Non-pigmented ciliary epithelial cell (primary cell): ENCODE data around the gene FOXP2.

Experiments
- DNase-seq: peaks from one replicate; pipeline ENCODE4 v3.0.0-alpha.2; 2010; ENCODE audit warnings: low read depth

Gene FOXP2

GRCh38 chr7:114715907-114716306 is 301.3 kb downstream of the FOXP2 start:
- DNase-seq = no peak

- DNase-seq = no peak
These were observed 304.2 kb downstream of the FOXP2 start for GRCh38 chr7:114718861-114719260.

GRCh38 chr7:114720725-114721124 is 306.1 kb downstream of the FOXP2 start:
- DNase-seq = no peak

GRCh38 chr7:114722562-114722961 is 307.9 kb downstream of the FOXP2 start:
- no peak for DNase-seq

- no peak for DNase-seq
These were observed 308.7 kb downstream of the FOXP2 start for GRCh38 chr7:114723308-114723707.

- no peak for DNase-seq
These were observed 325.5 kb downstream of the FOXP2 start for GRCh38 chr7:114740095-114740494.

GRCh38 chr7:114740941-114741340 is 326.3 kb downstream of the FOXP2 start:
- no peak for DNase-seq

- DNase-seq = no peak
These were observed 327.3 kb downstream of the FOXP2 start for GRCh38 chr7:114741911-114742310.
